ENCODE data around the gene NLRP12. TPM values are rescaled to one million over a fixed set of nuclear protein-coding genes. Genes with fewer than 3 reads are reported as not detected.
A peak's percentile ranks its signal among the peaks of the same experiment; 100 is the strongest.

Gene NLRP12
- total RNA-seq, 2 donors from 2014 or later, result 0.19 to 1.1 TPM

GRCh38 chr19:53795019-53795418 is 29.1 kb downstream of the NLRP12 start:
- no peaks in the 10 kb centered on the region for H3K27me3 ChIP-seq
- no peaks in the 10 kb centered on the region for H3K36me3 ChIP-seq
- H3K4me3 ChIP-seq, result no peak overlapping the region
- no peaks in the 10 kb centered on the region for H3K4me1 ChIP-seq
- TF ChIP-seq CTCF (IDR thresholded peaks at IDR 0.05), result no peak
- H3K27ac ChIP-seq, result no peak overlapping the region
- DNase-seq (ENCODE audit: low spot score), result no peak
- no peaks in the 10 kb centered on the region for H3K9me3 ChIP-seq

GRCh38 chr19:53792721-53793433 is 31.2 kb downstream of the NLRP12 start:
- peak; percentile 81 for DNase-seq (ENCODE audit: low spot score)
- Histone ChIP-seq H3K4me1 (no peaks in the 10 kb centered on the region), H3K27me3 (no peaks in the 10 kb centered on the region), H3K4me3 (no peak overlapping the region), H3K36me3 (no peaks in the 10 kb centered on the region), H3K27ac (no peak overlapping the region), H3K9me3 (no peaks in the 10 kb centered on the region)
- peak; percentile 85 to 98 for TF ChIP-seq CTCF (IDR thresholded peaks at IDR 0.05)

GRCh38 chr19:53789708-53790678 is 34.1 kb downstream of the NLRP12 start:
- no peaks in the 10 kb centered on the region for H3K27me3 ChIP-seq
- DNase-seq (ENCODE audit: low spot score), result no peak
- H3K9me3 ChIP-seq, result no peaks in the 10 kb centered on the region
- H3K36me3 ChIP-seq, result no peaks in the 10 kb centered on the region
- no peak for TF ChIP-seq CTCF (IDR thresholded peaks at IDR 0.05)
- H3K27ac ChIP-seq, result no peak overlapping the region
- no peak overlapping the region for H3K4me3 ChIP-seq
- no peaks in the 10 kb centered on the region for H3K4me1 ChIP-seq

- no peaks in the 10 kb centered on the region for H3K4me1 ChIP-seq
- H3K4me3 ChIP-seq, result no peak overlapping the region
- H3K9me3 ChIP-seq, result no peaks in the 10 kb centered on the region
- H3K27me3 ChIP-seq, result no peaks in the 10 kb centered on the region
- no peak for DNase-seq (ENCODE audit: low spot score)
- H3K36me3 ChIP-seq, result no peaks in the 10 kb centered on the region
- no peak overlapping the region for H3K27ac ChIP-seq
- TF ChIP-seq CTCF (IDR thresholded peaks at IDR 0.05), result no peak
Measured at GRCh38 chr19:53787266-53787665, 36.8 kb downstream of the NLRP12 start.

DNA sequence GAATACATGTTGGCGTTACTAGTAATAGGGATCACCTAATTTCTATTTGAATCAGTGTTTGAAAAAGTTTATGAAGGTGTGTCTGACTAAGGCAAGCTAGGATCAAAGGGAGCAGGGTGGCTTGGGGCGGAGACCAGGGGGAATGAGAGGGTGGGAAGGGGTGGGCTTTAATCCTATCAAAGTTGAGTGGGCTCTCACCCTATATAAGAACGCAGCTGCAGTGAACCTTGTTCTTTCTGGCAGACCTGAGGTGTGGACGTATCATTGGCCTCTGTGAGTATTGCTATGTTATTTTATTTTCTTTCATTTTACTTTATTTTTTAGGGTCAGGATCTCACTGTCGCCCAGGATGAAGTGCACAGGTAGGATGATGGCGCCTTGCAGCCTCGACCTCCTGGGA is 37.4 kb downstream of the NLRP12 start:
- no peaks in the 10 kb centered on the region for H3K4me1 ChIP-seq
- no peak overlapping the region for H3K4me3 ChIP-seq
- H3K36me3 ChIP-seq, result no peaks in the 10 kb centered on the region
- TF ChIP-seq CTCF (IDR thresholded peaks at IDR 0.05), result no peak
- no peaks in the 10 kb centered on the region for H3K27me3 ChIP-seq
- no peak for DNase-seq (ENCODE audit: low spot score)
- H3K27ac ChIP-seq, result no peak overlapping the region
- no peaks in the 10 kb centered on the region for H3K9me3 ChIP-seq
